Thyroid gland (tissue), 4 donors: Measurements from ENCODE around the gene ACTRT2.

Source experiments
- CTCF ChIP-seq, 6 experiments: fragments of 200-600 bp in 3 of 6; fragments of 450-650 bp in 3 of 6; sonication (generic) in 3 of 6; IDR thresholded peaks; one replicate each; pipeline ENCODE4 v1.5.1; 2016 to 2019; ENCODE audit warnings: antibody characterized with exemption in 6 of 6, mild to moderate bottlenecking in 2 of 6, inconsistent platforms in 1 of 6, moderate library complexity in 1 of 6
- POLR2A ChIP-seq, 2 donors: fragments of 450-650 bp; IDR thresholded peaks; one replicate each; pipeline ENCODE4 v1.6.1; 2017; ENCODE audit warnings: antibody characterized with exemption in 2 of 2, mild to moderate bottlenecking in 2 of 2, moderate library complexity in 1 of 2

- TF ChIP-seq POLR2A (IDR thresholded peaks at IDR 0.05), result no peak
- no peak for TF ChIP-seq CTCF (IDR thresholded peaks at IDR 0.05)
Observed at GRCh38 chr1:3002349-3003038, 18.8 kb upstream of the ACTRT2 start.
